T-cell (primary cell): ENCODE measurements around the gene EAF2. TPM values are rescaled to one million over a fixed set of nuclear protein-coding genes. Genes with fewer than 3 reads are reported as not detected.

Source experiments
- ATAC-seq, 4 experiments: fragments of 200-7000 bp in 3 of 4; fragments of 150-1000 bp in 1 of 4; cut with Tn5 transposase; replicated peaks in 1 of 4; 1 replicate in 3 of 4; 2 replicates in 1 of 4; pipeline ENCODE4 v1.10.0; 2021; ENCODE audit warnings: moderate library complexity in 3 of 4, mild to moderate bottlenecking in 2 of 4, moderate number of reproducible peaks in 1 of 4
- CTCF ChIA-PET, 2 donors: fragments of 300-600 bp; sonication (Branson Sonifier 250); formaldehyde crosslinking; loops; one replicate each; lab custom pipeline; 2022; ENCODE audit warnings: antibody characterized with exemption in 2 of 2; lab: Charles Lee
- POLR2A ChIA-PET, 2 donors: fragments of 300-600 bp; sonication (Branson Sonifier 250); formaldehyde crosslinking; loops; one replicate each; lab custom pipeline; 2022; ENCODE audit warnings: antibody characterized with exemption in 2 of 2; lab: Charles Lee
- DNase-seq, 35 experiments: peaks; one replicate each; pipeline versions ENCODE4 v3.0.0 to v3.0.0-alpha.2; 2013 to 2023
- H3K27ac ChIP-seq: one replicate; pipeline ENCODE4 v1.5.1; 2013; ENCODE audit warnings: low read length
- H3K27me3 ChIP-seq, 2 experiments: replicated peaks in 1 of 2; 1 replicate in 1 of 2; 2 replicates in 1 of 2; pipeline versions ENCODE4 v1.6.1 to v1.7.0; 2013; ENCODE audit warnings: low read length in 1 of 2, mixed read lengths in 1 of 2; ENCODE audit not compliant: control insufficient read depth in 2 of 2, insufficient read depth in 2 of 2; ENCODE audit errors: extremely low read depth in 1 of 2
- H3K36me3 ChIP-seq, 2 donors: 1 replicate in 1 of 2; 2 replicates in 1 of 2; pipeline versions ENCODE4 v1.6.1 to v1.7.0; 2013; ENCODE audit warnings: low read length in 1 of 2; ENCODE audit not compliant: control insufficient read depth in 2 of 2, insufficient read depth in 1 of 2; ENCODE audit errors: extremely low read depth in 1 of 2
- H3K4me1 ChIP-seq, 2 experiments: 1 replicate in 1 of 2; 2 replicates in 1 of 2; pipeline versions ENCODE4 v1.6.1 to v1.7.0; 2013; ENCODE audit warnings: low read length in 2 of 2, mixed read lengths in 1 of 2; ENCODE audit not compliant: insufficient read depth in 2 of 2, control insufficient read depth in 1 of 2; ENCODE audit errors: extremely low read depth in 1 of 2
- H3K4me3 ChIP-seq, 2 donors: 1 replicate in 1 of 2; 2 replicates in 1 of 2; pipeline versions ENCODE4 v1.5.1 to v1.7.0; 2013; ENCODE audit warnings: mild to moderate bottlenecking in 2 of 2, low read length in 1 of 2, moderate library complexity in 1 of 2; ENCODE audit not compliant: control insufficient read depth in 1 of 2; ENCODE audit errors: extremely low read depth in 1 of 2
- H3K9me3 ChIP-seq: 2 replicates; pipeline ENCODE4 v1.7.0; 2013
- H3K27ac Mint-ChIP-seq, 2 donors: one replicate each; pipeline ENCODE4 v1.8.0; 2020 to 2021; ENCODE audit warnings: mild to moderate bottlenecking in 2 of 2, mixed read lengths in 2 of 2
- H3K27me3 Mint-ChIP-seq, 2 donors: one replicate each; pipeline ENCODE4 v1.8.0; 2021 to 2022; ENCODE audit warnings: mixed read lengths in 2 of 2
- H3K36me3 Mint-ChIP-seq: one replicate; pipeline ENCODE4 v1.8.0; 2021; ENCODE audit warnings: mixed read lengths
- H3K4me1 Mint-ChIP-seq, 3 donors: one replicate each; pipeline ENCODE4 v1.8.0; 2020 to 2022; ENCODE audit warnings: mixed read lengths in 3 of 3, mild to moderate bottlenecking in 1 of 3
- H3K4me3 Mint-ChIP-seq, 3 donors: one replicate each; pipeline ENCODE4 v1.8.0; 2020 to 2022; ENCODE audit warnings: mild to moderate bottlenecking in 3 of 3, mixed read lengths in 3 of 3, moderate library complexity in 3 of 3
- H3K9me3 Mint-ChIP-seq, 3 donors: one replicate each; pipeline ENCODE4 v1.8.0; 2020 to 2022; ENCODE audit warnings: mixed read lengths in 3 of 3
- WGBS: methylation state at CpG from one replicate; pipeline ENCODE4 v1.1.5; 2013; ENCODE audit warnings: missing lambda C conversion rate; ENCODE audit not compliant: insufficient coverage; 5-methylcytosine and 5-hydroxymethylcytosine counted together
- total RNA-seq, 35 experiments: library from RNA in 6 of 35; stranded (reverse) in 6 of 35; fragments of 120-200 nt in 1 of 35; gene quantifications; one replicate each; pipeline versions ENCODE4 v1.2.1 to v1.2.4 and lab custom pipeline; 2013 to 2026

Gene EAF2
- total RNA-seq = 1 to 10 TPM; 4.4 to 9.2 (median 5.4) TPM
- 7.8 TPM for total RNA-seq (2013)
- total RNA-seq (lab: John Stamatoyannopoulos, UW) = 1.8 to 10.7 (median 3.7) reads per million in 29 experiments

DNA sequence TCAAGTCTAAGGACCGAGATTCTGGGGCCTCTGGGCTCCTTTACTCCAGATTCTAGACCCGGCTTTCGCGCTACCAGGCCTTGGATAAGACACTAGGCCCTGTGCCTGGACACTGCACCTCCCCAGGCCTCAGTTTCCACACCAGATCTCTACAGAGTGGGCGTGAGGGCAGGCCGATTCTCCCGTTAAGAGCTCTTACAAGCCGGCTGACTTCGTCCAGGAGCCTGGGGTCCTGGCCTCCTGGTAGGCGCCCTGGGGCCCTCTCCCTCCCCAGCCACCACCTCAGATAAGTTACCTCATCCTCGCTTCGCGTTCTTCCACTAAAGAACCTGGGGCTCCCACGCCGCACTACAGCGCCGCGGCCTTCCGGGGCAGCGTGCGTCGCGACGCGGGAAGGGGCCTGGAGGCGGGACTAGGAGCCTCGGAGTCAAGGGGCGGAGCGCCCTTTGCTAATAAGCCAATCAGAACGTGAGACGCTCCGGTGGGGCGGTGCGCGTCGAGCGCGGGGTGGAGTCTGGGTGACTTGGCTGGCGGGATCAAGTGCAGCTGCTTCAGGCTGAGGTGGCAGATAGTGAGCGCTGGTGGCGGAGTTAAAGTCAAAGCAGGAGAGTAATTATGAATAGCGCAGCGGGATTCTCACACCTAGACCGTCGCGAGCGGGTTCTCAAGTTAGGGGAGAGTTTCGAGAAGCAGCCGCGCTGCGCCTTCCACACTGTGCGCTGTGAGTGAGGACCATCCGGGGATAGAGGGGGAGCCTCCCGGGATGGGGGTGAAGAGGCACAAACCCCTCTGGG, at the start of gene EAF2, which contains the start of gene IQCB1:
Gene EAF2 (plus strand): TSS at position 539 of the 794 bp plus-strand sequence. CDS start 77 bp downstream, at position 616.
Gene IQCB1 (minus strand): TSS at position 390 of the 794 bp plus-strand sequence. CDS start 6,100 bp downstream, outside the sequence.
- ChIA-PET CTCF (interaction anchor here in 1 of 2 donors (0.6 to 0.8 kb wide), 2 partner anchors 10 to 174 kb away, joined by 3 read pairs; partner anchors contain the start of gene HCLS1), POLR2A (interaction anchor here in 1 of 2 donors (0.6 to 1.0 kb wide), 6 partner anchors 14 to 583 kb away, joined by 3 to 7 read pairs (median 4); partner anchors contain the start of genes FAM162A, GOLGB1 and HCLS1)
- DNase-seq = peak; percentile 89 to 98 (median 94)
- WGBS = under 1% methylated on average over 48 of the region's 54 CpGs
- Histone ChIP-seq H3K27me3 (no peaks in the 10 kb centered on the region), H3K36me3 (peaks cover 0 to 19% of the 10 kb centered on the region in 2 donors), H3K4me3 (peak within 1 kb of the TSS; percentile 75 to 88), H3K27ac (peak within 1 kb of the TSS; percentile 89), H3K9me3 (no peaks in the 10 kb centered on the region), H3K4me1 (peaks cover 19 to 20% of the 10 kb centered on the region in 2 experiments)
- peaks cover 51 to 57% (median 56%) of the 10 kb centered on the region in 3 donors for H3K4me1 Mint-ChIP-seq
- H3K27ac Mint-ChIP-seq = peak within 1 kb of the TSS; percentile 91 to 95
- no peaks in the 10 kb centered on the region for H3K27me3 Mint-ChIP-seq
- peak; percentile 97 to 100 (median 98) for ATAC-seq
- H3K4me3 Mint-ChIP-seq = peak within 1 kb of the TSS; percentile 90 to 98 (median 95)
- peaks cover 20% of the 10 kb centered on the region for H3K36me3 Mint-ChIP-seq
- no peaks in the 10 kb centered on the region for H3K9me3 Mint-ChIP-seq

- H3K27ac Mint-ChIP-seq = no peak overlapping the region
- ChIA-PET POLR2A (no interaction called here), CTCF (interaction anchor here in 1 of 2 donors (0.6 kb wide), 1 partner anchor 94 kb away, joined by 4 read pairs; no protein-coding TSS in a partner anchor)
- H3K9me3 ChIP-seq = no peaks in the 10 kb centered on the region
- no peaks in the 10 kb centered on the region for H3K4me1 Mint-ChIP-seq
- H3K4me3 ChIP-seq = no peak overlapping the region
- ATAC-seq (no peak), DNase-seq (no peak)
- H3K9me3 Mint-ChIP-seq = no peaks in the 10 kb centered on the region
- H3K4me3 Mint-ChIP-seq = no peak overlapping the region
- peaks cover 62% of the 10 kb centered on the region for H3K36me3 Mint-ChIP-seq
- no peaks in the 10 kb centered on the region for H3K27me3 ChIP-seq
- no peak overlapping the region for H3K27ac ChIP-seq
- no peaks in the 10 kb centered on the region for H3K4me1 ChIP-seq
- H3K36me3 ChIP-seq = peaks cover 6 to 53% of the 10 kb centered on the region in 2 donors
- no peaks in the 10 kb centered on the region for H3K27me3 Mint-ChIP-seq
- no CpG with 5 or more reads among the region's 2 CpGs for WGBS
Observed at GRCh38 chr3:121786485-121786884, 48.5 kb upstream of the EAF2 start.

GRCh38 chr3:121793078-121793477, 41.9 kb upstream of the EAF2 start:
- H3K27ac Mint-ChIP-seq = no peak overlapping the region
- H3K4me3 Mint-ChIP-seq = no peak overlapping the region

GRCh38 chr3:121794264-121794983, 40.6 kb upstream of the EAF2 start:
- peaks cover 0 to 4% (median 0%) of the 10 kb centered on the region in 3 donors for H3K4me1 Mint-ChIP-seq
- H3K36me3 ChIP-seq = peaks cover 3 to 15% of the 10 kb centered on the region in 2 donors
- peak overlapping the region in 1 of 2 donors; percentile 22 for H3K27ac Mint-ChIP-seq
- no peaks in the 10 kb centered on the region for H3K9me3 ChIP-seq
- H3K9me3 Mint-ChIP-seq = no peaks in the 10 kb centered on the region
- no peaks in the 10 kb centered on the region for H3K27me3 ChIP-seq
- ATAC-seq (no peak), DNase-seq (no peak)
- no peaks in the 10 kb centered on the region for H3K4me1 ChIP-seq
- H3K4me3 ChIP-seq = no peak overlapping the region
- no peaks in the 10 kb centered on the region for H3K27me3 Mint-ChIP-seq
- peaks cover 44% of the 10 kb centered on the region for H3K36me3 Mint-ChIP-seq
- H3K27ac ChIP-seq = no peak overlapping the region
- ChIA-PET CTCF (interaction anchor here in 1 of 2 donors (0.7 kb wide), 1 partner anchor 253 kb away, joined by 4 read pairs; no protein-coding TSS in a partner anchor), POLR2A (no interaction called here)
- no peak overlapping the region for H3K4me3 Mint-ChIP-seq
- WGBS = no CpG with 5 or more reads among the region's 2 CpGs

More at GRCh38 chr3:121793078-121793477, 41.9 kb upstream of the EAF2 start:
- POLR2A ChIA-PET = interaction anchor here in 1 of 2 donors (0.8 kb wide), 1 partner anchor 34 kb away, joined by 3 read pairs; no protein-coding TSS in a partner anchor
- Mint-ChIP-seq H3K4me1 (peaks cover 0 to 4% (median 0%) of the 10 kb centered on the region in 3 donors), H3K36me3 (peaks cover 54% of the 10 kb centered on the region), H3K9me3 (no peaks in the 10 kb centered on the region), H3K27me3 (no peaks in the 10 kb centered on the region)
- DNase-seq (no peak), ATAC-seq (no peak)
- Histone ChIP-seq H3K4me3 (no peak overlapping the region), H3K9me3 (no peaks in the 10 kb centered on the region), H3K4me1 (no peaks in the 10 kb centered on the region), H3K27me3 (no peaks in the 10 kb centered on the region), H3K27ac (no peak overlapping the region), H3K36me3 (peaks cover 6 to 29% of the 10 kb centered on the region in 2 donors)
- CTCF ChIA-PET = no interaction called here
- WGBS = no CpG with 5 or more reads among the region's 3 CpGs

DNA sequence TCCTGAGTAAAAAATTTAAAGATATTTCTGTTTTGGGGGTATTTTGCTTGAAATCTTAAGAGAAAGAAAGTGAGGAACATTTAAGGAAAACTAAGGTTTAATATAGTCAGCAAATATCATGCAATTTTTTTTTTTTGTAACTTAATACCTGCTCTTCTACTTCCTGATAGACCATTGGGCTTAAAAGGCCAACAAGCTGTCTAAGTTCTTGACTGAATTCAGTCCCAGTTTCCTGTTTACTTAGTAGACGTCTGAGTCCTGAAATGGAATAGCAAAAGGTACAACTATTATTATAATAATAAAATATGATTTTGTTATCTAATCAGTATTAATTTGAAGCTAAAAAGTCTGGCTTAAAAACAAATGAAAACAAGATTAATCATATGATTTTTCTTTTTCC, 38.0 kb upstream of the EAF2 start:
- no peak for ATAC-seq
- Mint-ChIP-seq H3K4me1 (peaks cover 0 to 12% (median 7%) of the 10 kb centered on the region in 3 donors), H3K27me3 (no peaks in the 10 kb centered on the region), H3K4me3 (no peak overlapping the region), H3K9me3 (no peaks in the 10 kb centered on the region), H3K27ac (no peak overlapping the region), H3K36me3 (peaks cover 45% of the 10 kb centered on the region)
- DNase-seq = no peak
- peaks cover 0 to 3% of the 10 kb centered on the region in 2 donors for H3K36me3 ChIP-seq
- no peak overlapping the region for H3K4me3 ChIP-seq
- CTCF ChIA-PET = no interaction called here
- no peaks in the 10 kb centered on the region for H3K9me3 ChIP-seq
- WGBS = no CpG with 5 or more reads among the region's 1 CpG
- POLR2A ChIA-PET = interaction anchor here in 1 of 2 donors (0.6 kb wide), 1 partner anchor 615 kb away, joined by 3 read pairs; no protein-coding TSS in a partner anchor
- H3K4me1 ChIP-seq = no peaks in the 10 kb centered on the region
- H3K27me3 ChIP-seq = no peaks in the 10 kb centered on the region
- H3K27ac ChIP-seq = no peak overlapping the region
